Activated B cell treated with CpG ODN at 0.5 μM for 24 hours (primary cell): Measurements from ENCODE around the gene SOD3. TPM values are rescaled to one million over a fixed set of nuclear protein-coding genes. Genes with fewer than 3 reads are reported as not detected.

ENCODE experiments used
- ATAC-seq: fragments of 200-7000 bp; cut with Tn5 transposase; one replicate; pipeline ENCODE4 v1.10.0; 2021; ENCODE audit warnings: low read depth, mild to moderate bottlenecking, moderate library complexity
- CTCF ChIA-PET: fragments of 350-600 bp; sonication (Branson Sonifier 250); formaldehyde crosslinking; loops from one replicate; lab custom pipeline; 2021; ENCODE audit warnings: antibody characterized with exemption; lab: Charles Lee
- POLR2A ChIA-PET: fragments of 350-600 bp; sonication (Branson Sonifier 250); formaldehyde crosslinking; loops from one replicate; lab custom pipeline; 2021; ENCODE audit warnings: antibody characterized with exemption; lab: Charles Lee
- DNase-seq: peaks from one replicate; pipeline ENCODE4 v3.0.0; 2022
- H3K27ac Mint-ChIP-seq: one replicate; pipeline ENCODE4 v1.8.0; 2020; ENCODE audit warnings: mixed read lengths
- H3K27me3 Mint-ChIP-seq: one replicate; pipeline ENCODE4 v1.8.0; 2021; ENCODE audit warnings: mixed read lengths
- H3K36me3 Mint-ChIP-seq: one replicate; pipeline ENCODE4 v1.8.0; 2021; ENCODE audit warnings: low read depth, mixed read lengths
- H3K4me1 Mint-ChIP-seq: one replicate; pipeline ENCODE4 v1.8.0; 2021; ENCODE audit warnings: mixed read lengths
- H3K4me3 Mint-ChIP-seq: one replicate; pipeline ENCODE4 v1.8.0; 2020; ENCODE audit warnings: mild to moderate bottlenecking, mixed read lengths
- H3K9me3 Mint-ChIP-seq: one replicate; pipeline ENCODE4 v1.8.0; 2020; ENCODE audit warnings: mixed read lengths
- intact Hi-C: fragments of 100-400 bp; cut with micrococcal nuclease; formaldehyde crosslinking; loops from one replicate; pipeline ENCODE4 v1.15.1; 2024
- total RNA-seq: library from RNA; stranded (reverse); gene quantifications from 2 replicates; pipeline ENCODE4 v1.2.3, GENCODE V29; 2022
- TF ChIP-seq, protein P1 (sequence below): fragments of 200-600 bp; IDR thresholded peaks from one replicate; pipeline ENCODE4 v1.8.0; 2022; ENCODE audit warnings: antibody characterized with exemption, mild to moderate bottlenecking

SOD3 gene, protein sequence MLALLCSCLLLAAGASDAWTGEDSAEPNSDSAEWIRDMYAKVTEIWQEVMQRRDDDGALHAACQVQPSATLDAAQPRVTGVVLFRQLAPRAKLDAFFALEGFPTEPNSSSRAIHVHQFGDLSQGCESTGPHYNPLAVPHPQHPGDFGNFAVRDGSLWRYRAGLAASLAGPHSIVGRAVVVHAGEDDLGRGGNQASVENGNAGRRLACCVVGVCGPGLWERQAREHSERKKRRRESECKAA
- total RNA-seq = not detected in 2 replicates

DNA sequence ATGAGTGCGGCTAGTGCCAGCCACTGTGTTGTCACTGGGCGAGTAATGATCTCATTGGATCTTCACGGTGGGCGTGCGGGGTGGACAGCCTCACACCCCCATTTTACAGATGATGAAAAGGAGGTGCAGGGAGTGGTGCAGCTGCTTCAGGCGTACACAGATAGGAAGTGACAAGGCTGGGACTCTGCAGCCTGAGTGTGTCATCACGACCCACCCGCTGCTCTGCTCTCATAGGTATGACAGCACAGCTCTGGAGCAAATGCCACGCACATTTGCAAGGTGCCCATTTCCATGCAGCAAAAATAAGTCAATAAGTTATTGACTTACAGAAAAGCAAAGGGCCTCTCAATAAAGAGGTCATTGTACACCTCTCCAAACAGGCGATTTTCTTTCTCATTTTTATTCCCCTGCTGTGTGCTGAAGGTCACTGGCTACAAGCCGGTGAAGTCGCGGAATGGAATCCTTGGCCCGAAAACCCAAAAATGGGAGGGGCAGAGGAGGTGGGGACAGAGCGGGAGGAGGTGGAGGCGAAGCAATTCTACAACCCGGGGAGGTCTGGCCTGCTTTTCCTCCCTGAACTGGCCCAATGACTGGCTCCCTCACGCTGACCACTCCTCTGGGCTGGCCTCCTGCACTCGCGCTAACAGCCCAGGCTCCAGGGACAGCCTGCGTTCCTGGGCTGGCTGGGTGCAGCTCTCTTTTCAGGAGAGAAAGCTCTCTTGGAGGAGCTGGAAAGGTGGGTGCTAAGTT is at the start of gene SOD3:
Gene SOD3, plus strand, starts transcription at position 658 of the 750 bp plus-strand sequence. CDS start 3,949 bp downstream, outside the sequence.
- DNase-seq = no peak
- POLR2A ChIA-PET = no interaction called here
- Mint-ChIP-seq H3K27me3 (peaks cover 14% of the 10 kb centered on the region), H3K9me3 (no peaks in the 10 kb centered on the region), H3K27ac (no peak within 1 kb of the TSS), H3K36me3 (no peaks in the 10 kb centered on the region), H3K4me1 (no peaks in the 10 kb centered on the region), H3K4me3 (no peak within 1 kb of the TSS)
- CTCF ChIA-PET = no interaction called here
- intact Hi-C loops = no loop called here
- no peak for ATAC-seq
- TF ChIP-seq, protein P1, sequence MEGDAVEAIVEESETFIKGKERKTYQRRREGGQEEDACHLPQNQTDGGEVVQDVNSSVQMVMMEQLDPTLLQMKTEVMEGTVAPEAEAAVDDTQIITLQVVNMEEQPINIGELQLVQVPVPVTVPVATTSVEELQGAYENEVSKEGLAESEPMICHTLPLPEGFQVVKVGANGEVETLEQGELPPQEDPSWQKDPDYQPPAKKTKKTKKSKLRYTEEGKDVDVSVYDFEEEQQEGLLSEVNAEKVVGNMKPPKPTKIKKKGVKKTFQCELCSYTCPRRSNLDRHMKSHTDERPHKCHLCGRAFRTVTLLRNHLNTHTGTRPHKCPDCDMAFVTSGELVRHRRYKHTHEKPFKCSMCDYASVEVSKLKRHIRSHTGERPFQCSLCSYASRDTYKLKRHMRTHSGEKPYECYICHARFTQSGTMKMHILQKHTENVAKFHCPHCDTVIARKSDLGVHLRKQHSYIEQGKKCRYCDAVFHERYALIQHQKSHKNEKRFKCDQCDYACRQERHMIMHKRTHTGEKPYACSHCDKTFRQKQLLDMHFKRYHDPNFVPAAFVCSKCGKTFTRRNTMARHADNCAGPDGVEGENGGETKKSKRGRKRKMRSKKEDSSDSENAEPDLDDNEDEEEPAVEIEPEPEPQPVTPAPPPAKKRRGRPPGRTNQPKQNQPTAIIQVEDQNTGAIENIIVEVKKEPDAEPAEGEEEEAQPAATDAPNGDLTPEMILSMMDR = no peak

DNA sequence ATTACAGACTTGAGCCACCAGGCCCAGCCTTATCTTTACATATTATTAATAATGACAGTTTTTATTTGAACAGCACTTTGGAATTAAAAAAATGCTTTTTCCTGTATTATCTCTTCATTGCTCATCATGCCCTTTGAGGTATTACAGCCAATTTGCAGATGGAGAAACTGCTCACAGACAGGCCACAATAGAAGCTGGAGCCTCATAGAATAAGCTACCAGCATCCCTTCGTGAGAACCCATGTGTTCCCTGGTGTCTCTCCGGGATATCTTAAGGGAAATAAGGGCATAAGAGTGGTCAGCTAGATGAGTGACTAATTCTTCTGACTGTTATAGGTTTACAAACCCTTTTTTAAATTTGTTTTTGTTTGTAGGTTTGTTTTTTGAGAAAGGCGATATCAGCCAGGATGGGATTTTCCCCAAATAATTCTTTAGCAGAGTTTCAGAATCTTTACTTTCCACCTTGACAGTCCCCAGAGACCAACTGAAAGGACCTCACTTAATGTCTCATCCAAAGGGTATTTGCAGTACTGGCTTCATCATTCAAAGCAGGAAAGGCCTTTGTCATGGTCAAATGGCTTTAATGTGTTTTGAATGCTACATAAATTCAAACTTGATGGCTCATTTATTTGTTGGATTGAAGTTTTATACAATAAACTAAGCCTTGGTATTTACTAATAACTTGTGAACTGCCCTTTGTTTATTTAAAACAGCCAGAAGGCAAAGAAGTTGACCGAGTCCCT is 48.0 kb upstream of the SOD3 start:
- DNase-seq (no peak), ATAC-seq (no peak)
- H3K36me3 Mint-ChIP-seq = no peaks in the 10 kb centered on the region
- H3K4me1 Mint-ChIP-seq = no peaks in the 10 kb centered on the region
- ChIA-PET CTCF (no interaction called here), POLR2A (no interaction called here)
- no peak overlapping the region for H3K27ac Mint-ChIP-seq
- TF ChIP-seq, protein P1 = no peak
- H3K9me3 Mint-ChIP-seq = no peaks in the 10 kb centered on the region
- no peaks in the 10 kb centered on the region for H3K27me3 Mint-ChIP-seq
- no peak overlapping the region for H3K4me3 Mint-ChIP-seq
- intact Hi-C loops = no loop called here

DNA sequence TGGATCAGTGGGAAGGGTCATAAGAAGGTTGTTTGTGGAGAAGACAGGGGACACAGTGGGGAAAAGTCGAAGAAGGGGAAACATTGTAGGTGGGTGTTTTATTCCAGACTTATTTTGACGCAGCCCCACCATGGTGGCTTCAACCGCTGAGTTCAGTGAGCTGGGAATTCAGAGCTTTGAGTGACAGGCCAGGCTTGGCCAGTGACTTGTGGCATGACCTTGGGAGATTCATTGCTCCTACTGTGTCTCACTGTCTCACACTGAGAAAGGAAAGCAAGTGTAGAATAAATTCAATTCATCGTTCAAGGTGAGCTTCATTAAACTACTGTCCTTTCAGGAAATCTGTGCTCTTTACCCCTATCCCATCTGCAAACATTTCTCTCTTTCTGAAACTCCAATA is 47.4 kb upstream of the SOD3 start:
- TF ChIP-seq, protein P1 = no peak
- no peaks in the 10 kb centered on the region for H3K9me3 Mint-ChIP-seq
- POLR2A ChIA-PET = no interaction called here
- no peak overlapping the region for H3K27ac Mint-ChIP-seq
- no peak for DNase-seq
- intact Hi-C loops = no loop called here
- no peaks in the 10 kb centered on the region for H3K4me1 Mint-ChIP-seq
- no peaks in the 10 kb centered on the region for H3K36me3 Mint-ChIP-seq
- H3K4me3 Mint-ChIP-seq = no peak overlapping the region
- CTCF ChIA-PET = no interaction called here
- ATAC-seq = no peak
- H3K27me3 Mint-ChIP-seq = no peaks in the 10 kb centered on the region

DNA sequence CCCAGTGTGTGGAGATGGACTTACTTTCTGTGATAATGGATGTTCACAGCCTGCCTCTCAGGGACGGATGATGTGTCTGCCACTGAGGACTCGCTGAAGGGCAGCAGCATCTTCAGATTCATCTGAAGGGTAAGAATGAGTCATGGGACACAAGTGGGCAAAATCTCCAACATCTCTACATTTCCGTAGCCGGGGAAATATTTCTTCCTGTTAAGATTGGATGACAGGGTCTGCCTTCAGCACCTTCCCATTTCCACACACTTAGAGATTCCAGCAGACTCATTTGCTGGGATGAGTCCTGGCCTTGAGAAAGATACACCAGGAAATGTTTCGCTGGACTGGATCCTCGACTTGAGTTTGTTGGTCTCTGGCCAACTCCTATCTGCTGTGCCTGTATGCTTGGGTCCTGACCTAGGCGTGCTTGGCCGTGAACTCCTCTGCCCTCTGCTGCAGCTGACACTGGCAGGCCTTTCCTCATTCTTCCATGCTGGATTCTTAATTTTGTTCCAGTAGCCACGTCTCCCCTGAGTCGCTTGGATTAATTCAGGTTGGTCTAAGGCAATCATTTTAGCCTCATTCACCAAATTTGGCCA is 46.5 kb upstream of the SOD3 start:
- DNase-seq = no peak
- ChIA-PET CTCF (no interaction called here), POLR2A (no interaction called here)
- H3K27ac Mint-ChIP-seq = no peak overlapping the region
- no peak overlapping the region for H3K4me3 Mint-ChIP-seq
- H3K4me1 Mint-ChIP-seq = no peaks in the 10 kb centered on the region
- TF ChIP-seq, protein P1 = no peak
- no peak for ATAC-seq
- intact Hi-C loops = no loop called here
- no peaks in the 10 kb centered on the region for H3K36me3 Mint-ChIP-seq
- H3K9me3 Mint-ChIP-seq = no peaks in the 10 kb centered on the region
- no peaks in the 10 kb centered on the region for H3K27me3 Mint-ChIP-seq

DNA sequence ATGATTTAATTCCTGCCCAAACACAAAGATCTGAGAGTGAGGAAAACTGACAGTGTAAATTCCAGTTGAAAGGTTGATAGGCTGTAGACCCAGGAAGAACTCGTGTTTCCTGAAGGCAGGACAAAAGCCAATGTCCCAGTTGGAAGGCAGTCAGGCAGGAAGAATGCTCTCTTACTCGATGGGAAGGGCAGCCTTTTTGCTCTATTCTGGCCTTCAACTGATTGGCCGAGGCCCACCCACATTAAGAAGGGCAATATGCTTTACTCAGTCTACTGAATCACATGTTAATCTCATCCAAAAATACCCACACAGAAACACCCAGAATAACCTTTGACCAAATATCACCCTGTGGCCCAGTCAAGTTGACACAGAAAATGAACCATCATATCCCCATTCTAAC is 45.3 kb upstream of the SOD3 start:
- Mint-ChIP-seq H3K36me3 (no peaks in the 10 kb centered on the region), H3K9me3 (peaks cover 3% of the 10 kb centered on the region), H3K4me1 (no peaks in the 10 kb centered on the region), H3K27ac (no peak overlapping the region), H3K27me3 (no peaks in the 10 kb centered on the region), H3K4me3 (no peak overlapping the region)
- TF ChIP-seq, protein P1 = no peak
- DNase-seq (no peak), ATAC-seq (no peak)
- intact Hi-C loops = no loop called here
- ChIA-PET CTCF (no interaction called here), POLR2A (no interaction called here)
